Gastroesophageal sphincter (tissue), 3 donors: ENCODE measurements around the gene CMBL.

Source experiments
- POLR2A ChIP-seq, 2 donors: fragments of 450-650 bp; IDR thresholded peaks; one replicate each; pipeline ENCODE4 v1.6.1; 2017; ENCODE audit warnings: antibody characterized with exemption in 2 of 2, mild to moderate bottlenecking in 2 of 2, moderate library complexity in 1 of 2
- TF ChIP-seq, protein P1 (sequence below), 4 experiments: fragments of 200-600 bp in 2 of 4; fragments of 450-650 bp in 2 of 4; sonication (generic) in 1 of 4; IDR thresholded peaks; one replicate each; pipeline ENCODE4 v1.5.1; 2017 to 2019; ENCODE audit warnings: antibody characterized with exemption in 4 of 4, mild to moderate bottlenecking in 2 of 4, moderate library complexity in 2 of 4

GRCh38 chr5:10275991-10276390 is 31.7 kb downstream of the CMBL start:
- TF ChIP-seq, protein P1, sequence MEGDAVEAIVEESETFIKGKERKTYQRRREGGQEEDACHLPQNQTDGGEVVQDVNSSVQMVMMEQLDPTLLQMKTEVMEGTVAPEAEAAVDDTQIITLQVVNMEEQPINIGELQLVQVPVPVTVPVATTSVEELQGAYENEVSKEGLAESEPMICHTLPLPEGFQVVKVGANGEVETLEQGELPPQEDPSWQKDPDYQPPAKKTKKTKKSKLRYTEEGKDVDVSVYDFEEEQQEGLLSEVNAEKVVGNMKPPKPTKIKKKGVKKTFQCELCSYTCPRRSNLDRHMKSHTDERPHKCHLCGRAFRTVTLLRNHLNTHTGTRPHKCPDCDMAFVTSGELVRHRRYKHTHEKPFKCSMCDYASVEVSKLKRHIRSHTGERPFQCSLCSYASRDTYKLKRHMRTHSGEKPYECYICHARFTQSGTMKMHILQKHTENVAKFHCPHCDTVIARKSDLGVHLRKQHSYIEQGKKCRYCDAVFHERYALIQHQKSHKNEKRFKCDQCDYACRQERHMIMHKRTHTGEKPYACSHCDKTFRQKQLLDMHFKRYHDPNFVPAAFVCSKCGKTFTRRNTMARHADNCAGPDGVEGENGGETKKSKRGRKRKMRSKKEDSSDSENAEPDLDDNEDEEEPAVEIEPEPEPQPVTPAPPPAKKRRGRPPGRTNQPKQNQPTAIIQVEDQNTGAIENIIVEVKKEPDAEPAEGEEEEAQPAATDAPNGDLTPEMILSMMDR (IDR thresholded peaks at IDR 0.05): no peak
- no peak for TF ChIP-seq POLR2A (IDR thresholded peaks at IDR 0.05)
